ENCODE measurements around the gene GAD2.

DNA sequence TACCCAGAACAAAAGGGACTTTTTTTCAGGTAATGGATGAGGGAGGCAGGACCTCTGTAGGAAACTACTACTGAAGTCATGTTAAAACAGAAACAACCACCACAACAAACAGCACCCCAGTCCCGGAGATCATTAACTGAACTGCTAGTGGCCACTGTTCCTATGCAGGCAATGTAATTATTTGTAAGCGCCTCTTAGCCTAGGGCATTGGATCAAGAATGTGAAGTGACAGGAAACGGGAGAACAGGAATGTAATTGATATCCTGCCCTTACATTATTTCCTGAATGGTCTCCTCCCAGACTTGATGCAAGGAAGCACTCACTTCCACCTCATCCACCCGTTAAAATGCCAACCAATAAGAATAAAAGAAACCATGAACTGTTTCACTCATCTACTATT is 16.7 kb upstream of the GAD2 start:
- TF ChIP-seq, protein P1, sequence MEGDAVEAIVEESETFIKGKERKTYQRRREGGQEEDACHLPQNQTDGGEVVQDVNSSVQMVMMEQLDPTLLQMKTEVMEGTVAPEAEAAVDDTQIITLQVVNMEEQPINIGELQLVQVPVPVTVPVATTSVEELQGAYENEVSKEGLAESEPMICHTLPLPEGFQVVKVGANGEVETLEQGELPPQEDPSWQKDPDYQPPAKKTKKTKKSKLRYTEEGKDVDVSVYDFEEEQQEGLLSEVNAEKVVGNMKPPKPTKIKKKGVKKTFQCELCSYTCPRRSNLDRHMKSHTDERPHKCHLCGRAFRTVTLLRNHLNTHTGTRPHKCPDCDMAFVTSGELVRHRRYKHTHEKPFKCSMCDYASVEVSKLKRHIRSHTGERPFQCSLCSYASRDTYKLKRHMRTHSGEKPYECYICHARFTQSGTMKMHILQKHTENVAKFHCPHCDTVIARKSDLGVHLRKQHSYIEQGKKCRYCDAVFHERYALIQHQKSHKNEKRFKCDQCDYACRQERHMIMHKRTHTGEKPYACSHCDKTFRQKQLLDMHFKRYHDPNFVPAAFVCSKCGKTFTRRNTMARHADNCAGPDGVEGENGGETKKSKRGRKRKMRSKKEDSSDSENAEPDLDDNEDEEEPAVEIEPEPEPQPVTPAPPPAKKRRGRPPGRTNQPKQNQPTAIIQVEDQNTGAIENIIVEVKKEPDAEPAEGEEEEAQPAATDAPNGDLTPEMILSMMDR (conservative IDR thresholded peaks at IDR 0.05 in 1 of 2, IDR thresholded peaks at IDR 0.05 in 1 of 2; ENCODE audit: extremely low read depth in 1 of 2, insufficient read depth in 1 of 2, low read depth in 1 of 2, low read length in 2 of 2), result no peak
- no peak for TF ChIP-seq EZH2 (IDR thresholded peaks at IDR 0.05; ENCODE audit: borderline replicate concordance, low read length)

Measured in mammary epithelial cell (primary cell).